Progenitor cell of endocrine pancreas (in vitro differentiated cells): ENCODE results near the gene HSPA8. TPM values are rescaled to one million over a fixed set of nuclear protein-coding genes. Genes with fewer than 3 reads are reported as not detected.

ENCODE experiments used
- DNase-seq: peaks from one replicate; pipeline ENCODE4 v3.0.0; 2021; ENCODE audit warnings: low spot score; ENCODE audit not compliant: unreplicated experiment
- H3K27ac Mint-ChIP-seq: 2 replicates; pipeline ENCODE4 v1.8.0; 2021; ENCODE audit warnings: mild to moderate bottlenecking, moderate library complexity, mixed read lengths
- H3K27me3 Mint-ChIP-seq: 2 replicates; pipeline ENCODE4 v1.8.0; 2021; ENCODE audit warnings: mixed read lengths
- H3K36me3 Mint-ChIP-seq: 2 replicates; pipeline ENCODE4 v1.8.0; 2022; ENCODE audit warnings: mixed read lengths; ENCODE audit not compliant: insufficient read depth
- H3K4me1 Mint-ChIP-seq: 2 replicates; pipeline ENCODE4 v1.8.0; 2021; ENCODE audit warnings: low read depth, mixed read lengths
- H3K4me3 Mint-ChIP-seq: 2 replicates; pipeline ENCODE4 v1.8.0; 2021; ENCODE audit warnings: low read depth, mild to moderate bottlenecking, moderate library complexity, mixed read lengths
- H3K9me3 Mint-ChIP-seq: 2 replicates; pipeline ENCODE4 v1.8.0; 2021; ENCODE audit warnings: low read depth, mixed read lengths
- CTCF ChIP-seq: fragments of 200-600 bp; sonication (generic); IDR thresholded peaks from one replicate; pipeline ENCODE4 v1.5.0; 2021; ENCODE audit warnings: antibody characterized with exemption, mild to moderate bottlenecking; ENCODE audit not compliant: unreplicated experiment
- total RNA-seq: library from RNA; stranded (reverse); gene quantifications from 2 replicates; pipeline ENCODE4 v1.2.1, GENCODE V29; 2021

The HSPA8 gene
- total RNA-seq, 1 donor from 2014 or later, result 1,140 TPM

GRCh38 chr11:123020968-123021367 lies 41.0 kb downstream of the HSPA8 start:
- peaks cover 8% of the 10 kb centered on the region for H3K27me3 Mint-ChIP-seq
- peak; percentile 61 for TF ChIP-seq CTCF
- H3K4me3 Mint-ChIP-seq, result no peak overlapping the region
- no peak overlapping the region for H3K27ac Mint-ChIP-seq
- no peaks in the 10 kb centered on the region for H3K36me3 Mint-ChIP-seq
- DNase-seq, result no peak
- H3K4me1 Mint-ChIP-seq, result no peaks in the 10 kb centered on the region
- no peaks in the 10 kb centered on the region for H3K9me3 Mint-ChIP-seq

GRCh38 chr11:123018702-123019101 lies 43.2 kb downstream of the HSPA8 start:
- no peaks in the 10 kb centered on the region for H3K36me3 Mint-ChIP-seq
- H3K9me3 Mint-ChIP-seq, result no peaks in the 10 kb centered on the region
- H3K27ac Mint-ChIP-seq, result no peak overlapping the region
- no peak for DNase-seq
- H3K4me3 Mint-ChIP-seq, result no peak overlapping the region
- no peaks in the 10 kb centered on the region for H3K4me1 Mint-ChIP-seq
- H3K27me3 Mint-ChIP-seq, result peaks cover 12% of the 10 kb centered on the region
- no peak for TF ChIP-seq CTCF

- H3K36me3 Mint-ChIP-seq, result no peaks in the 10 kb centered on the region
- H3K4me3 Mint-ChIP-seq, result no peak overlapping the region
- peaks cover 6% of the 10 kb centered on the region for H3K4me1 Mint-ChIP-seq
- H3K27ac Mint-ChIP-seq, result no peak overlapping the region
- peak; percentile 24 for TF ChIP-seq CTCF
- no peak for DNase-seq
- H3K27me3 Mint-ChIP-seq, result peaks cover 9% of the 10 kb centered on the region
- no peaks in the 10 kb centered on the region for H3K9me3 Mint-ChIP-seq
Measured at GRCh38 chr11:123011510-123011909, 50.4 kb downstream of the HSPA8 start.

Other genes with a start within 250 kb of the HSPA8 start
- not detected in 2 replicates for gene CRTAM, start 223.6 kb downstream of the HSPA8 start, total RNA-seq
- 3.5 and 5.3 TPM in 2 replicates for gene JHY, start 179.4 kb downstream of the HSPA8 start, total RNA-seq
- gene BSX, start 80.3 kb downstream of the HSPA8 start, total RNA-seq, result not detected in 2 replicates
- 2.3 and 4.0 TPM in 2 replicates for gene CLMP, start 133.1 kb upstream of the HSPA8 start, total RNA-seq